Measurements from ENCODE around the gene EPHB1.

The EPHB1 gene

GRCh38 chr3:134859341-134859740 is 64.3 kb downstream of the EPHB1 start:
- Histone ChIP-seq H3K9me2 (ENCODE audit: low read depth, low read length) (no peaks in the 10 kb centered on the region), H3K36me3 (ENCODE audit: insufficient read depth, low read length) (no peaks in the 10 kb centered on the region), H2AFZ (ENCODE audit: low read length) (no peak overlapping the region), H3K4me2 (ENCODE audit: low read length) (no peak overlapping the region), H3K9me3 (ENCODE audit: low read length) (no peaks in the 10 kb centered on the region), H3K27ac (ENCODE audit: low read depth, low read length, poor library complexity, severe bottlenecking) (no peak overlapping the region), H3K9ac (ENCODE audit: low read length) (no peak overlapping the region), H3F3A (ENCODE audit: insufficient read depth, low read length) (no peaks in the 10 kb centered on the region), H3K4me3 (ENCODE audit: low read depth, low read length, poor library complexity, severe bottlenecking) (no peak overlapping the region), H3K79me2 (ENCODE audit: insufficient read depth, low read length) (no peaks in the 10 kb centered on the region), H3K27me3 (ENCODE audit: insufficient read depth, low read length) (peaks cover 6% of the 10 kb centered on the region; the same call in 1 of the 2 replicates), H4K20me1 (ENCODE audit: insufficient read depth, low read length) (no peaks in the 10 kb centered on the region), H3K4me1 (ENCODE audit: insufficient read depth, low read length, severe bottlenecking) (no peaks in the 10 kb centered on the region)
- TF ChIP-seq EZH2 (IDR thresholded peaks at IDR 0.05; ENCODE audit: borderline replicate concordance, low read length) (no peak), CTCF (IDR thresholded peaks at IDR 0.05; ENCODE audit: low read length) (no peak)

GRCh38 chr3:134860141-134860540 is 65.1 kb downstream of the EPHB1 start:
- H2AFZ ChIP-seq (ENCODE audit: low read length), result no peak overlapping the region
- no peaks in the 10 kb centered on the region for H3K79me2 ChIP-seq (ENCODE audit: insufficient read depth, low read length)

GRCh38 chr3:134863915-134864314 is 68.9 kb downstream of the EPHB1 start:
- TF ChIP-seq EZH2 (IDR thresholded peaks at IDR 0.05; ENCODE audit: borderline replicate concordance, low read length), result no peak
- TF ChIP-seq CTCF (IDR thresholded peaks at IDR 0.05; ENCODE audit: low read length), result no peak
- Histone ChIP-seq H3K9me3 (ENCODE audit: low read length) (no peaks in the 10 kb centered on the region), H3K9me2 (ENCODE audit: low read depth, low read length) (no peaks in the 10 kb centered on the region), H3K36me3 (ENCODE audit: insufficient read depth, low read length) (no peaks in the 10 kb centered on the region), H3K4me1 (ENCODE audit: insufficient read depth, low read length, severe bottlenecking) (no peaks in the 10 kb centered on the region), H4K20me1 (ENCODE audit: insufficient read depth, low read length) (no peaks in the 10 kb centered on the region), H2AFZ (ENCODE audit: low read length) (no peak overlapping the region), H3K4me3 (ENCODE audit: low read depth, low read length, poor library complexity, severe bottlenecking) (no peak overlapping the region), H3K9ac (ENCODE audit: low read length) (no peak overlapping the region), H3K27ac (ENCODE audit: low read depth, low read length, poor library complexity, severe bottlenecking) (no peak overlapping the region), H3K79me2 (ENCODE audit: insufficient read depth, low read length) (no peaks in the 10 kb centered on the region), H3K27me3 (ENCODE audit: insufficient read depth, low read length) (peaks cover 6% of the 10 kb centered on the region; the same call in 1 of the 2 replicates), H3K4me2 (ENCODE audit: low read length) (no peak overlapping the region), H3F3A (ENCODE audit: insufficient read depth, low read length) (no peaks in the 10 kb centered on the region)

More at GRCh38 chr3:134860141-134860540, 65.1 kb downstream of the EPHB1 start:
- TF ChIP-seq CTCF (IDR thresholded peaks at IDR 0.05; ENCODE audit: low read length) (no peak), EZH2 (IDR thresholded peaks at IDR 0.05; ENCODE audit: borderline replicate concordance, low read length) (no peak)
- H3K4me3 ChIP-seq (ENCODE audit: low read depth, low read length, poor library complexity, severe bottlenecking), result no peak overlapping the region
- H3K27me3 ChIP-seq (ENCODE audit: insufficient read depth, low read length), result peaks cover 6% of the 10 kb centered on the region; the same call in 1 of the 2 replicates
- no peaks in the 10 kb centered on the region for H3K36me3 ChIP-seq (ENCODE audit: insufficient read depth, low read length)
- no peaks in the 10 kb centered on the region for H3K9me3 ChIP-seq (ENCODE audit: low read length)
- H4K20me1 ChIP-seq (ENCODE audit: insufficient read depth, low read length), result no peaks in the 10 kb centered on the region
- no peak overlapping the region for H3K9ac ChIP-seq (ENCODE audit: low read length)
- H3K27ac ChIP-seq (ENCODE audit: low read depth, low read length, poor library complexity, severe bottlenecking), result no peak overlapping the region
- H3K4me1 ChIP-seq (ENCODE audit: insufficient read depth, low read length, severe bottlenecking), result no peaks in the 10 kb centered on the region
- H3K4me2 ChIP-seq (ENCODE audit: low read length), result no peak overlapping the region
- H3K9me2 ChIP-seq (ENCODE audit: low read depth, low read length), result no peaks in the 10 kb centered on the region
- H3F3A ChIP-seq (ENCODE audit: insufficient read depth, low read length), result no peaks in the 10 kb centered on the region
